LNCAP (cell line): ENCODE measurements around the gene PLXNB3.

Experiments used
- TF ChIP-seq, protein P1 (sequence below): fragments of 450-650 bp; IDR thresholded peaks from 2 replicates; pipeline ENCODE4 v1.5.1; 2017; ENCODE audit warnings: mild to moderate bottlenecking

PLXNB3 gene

DNA sequence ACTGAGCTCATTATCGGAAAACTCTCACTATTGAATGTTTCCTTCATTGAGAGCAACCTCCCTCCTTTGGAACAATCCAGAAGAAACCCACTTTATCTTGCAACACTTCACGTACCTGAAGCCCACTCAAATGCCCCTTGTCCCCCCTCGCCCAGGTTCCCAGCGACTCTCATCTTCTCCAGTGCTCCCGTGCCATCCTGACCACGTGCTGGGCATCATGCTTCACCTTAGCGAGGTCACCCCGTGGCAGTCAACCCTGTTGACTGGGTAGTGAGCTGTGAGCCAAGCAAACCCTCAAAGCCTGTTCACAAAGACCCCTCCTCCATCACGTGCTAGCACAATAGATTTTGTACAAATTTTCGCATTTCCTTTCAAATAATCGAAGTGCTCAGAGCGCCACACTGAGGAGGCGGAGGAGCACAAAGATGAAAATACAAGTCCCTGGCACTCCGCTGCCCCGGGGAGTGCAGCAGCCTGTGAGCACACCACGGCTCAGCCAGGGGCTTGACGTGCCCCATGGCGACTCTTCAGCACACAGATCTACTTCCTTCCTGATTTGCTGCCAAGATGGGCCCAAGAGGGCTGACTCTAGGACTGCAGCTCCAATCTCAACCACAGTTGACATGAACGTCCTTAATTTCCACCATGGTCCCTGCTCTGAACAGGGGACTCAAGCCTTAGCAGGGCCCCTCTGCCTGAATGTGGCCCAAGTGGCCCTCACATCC, 50.7 kb downstream of the PLXNB3 start:
- TF ChIP-seq, protein P1, sequence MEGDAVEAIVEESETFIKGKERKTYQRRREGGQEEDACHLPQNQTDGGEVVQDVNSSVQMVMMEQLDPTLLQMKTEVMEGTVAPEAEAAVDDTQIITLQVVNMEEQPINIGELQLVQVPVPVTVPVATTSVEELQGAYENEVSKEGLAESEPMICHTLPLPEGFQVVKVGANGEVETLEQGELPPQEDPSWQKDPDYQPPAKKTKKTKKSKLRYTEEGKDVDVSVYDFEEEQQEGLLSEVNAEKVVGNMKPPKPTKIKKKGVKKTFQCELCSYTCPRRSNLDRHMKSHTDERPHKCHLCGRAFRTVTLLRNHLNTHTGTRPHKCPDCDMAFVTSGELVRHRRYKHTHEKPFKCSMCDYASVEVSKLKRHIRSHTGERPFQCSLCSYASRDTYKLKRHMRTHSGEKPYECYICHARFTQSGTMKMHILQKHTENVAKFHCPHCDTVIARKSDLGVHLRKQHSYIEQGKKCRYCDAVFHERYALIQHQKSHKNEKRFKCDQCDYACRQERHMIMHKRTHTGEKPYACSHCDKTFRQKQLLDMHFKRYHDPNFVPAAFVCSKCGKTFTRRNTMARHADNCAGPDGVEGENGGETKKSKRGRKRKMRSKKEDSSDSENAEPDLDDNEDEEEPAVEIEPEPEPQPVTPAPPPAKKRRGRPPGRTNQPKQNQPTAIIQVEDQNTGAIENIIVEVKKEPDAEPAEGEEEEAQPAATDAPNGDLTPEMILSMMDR: no peak

DNA sequence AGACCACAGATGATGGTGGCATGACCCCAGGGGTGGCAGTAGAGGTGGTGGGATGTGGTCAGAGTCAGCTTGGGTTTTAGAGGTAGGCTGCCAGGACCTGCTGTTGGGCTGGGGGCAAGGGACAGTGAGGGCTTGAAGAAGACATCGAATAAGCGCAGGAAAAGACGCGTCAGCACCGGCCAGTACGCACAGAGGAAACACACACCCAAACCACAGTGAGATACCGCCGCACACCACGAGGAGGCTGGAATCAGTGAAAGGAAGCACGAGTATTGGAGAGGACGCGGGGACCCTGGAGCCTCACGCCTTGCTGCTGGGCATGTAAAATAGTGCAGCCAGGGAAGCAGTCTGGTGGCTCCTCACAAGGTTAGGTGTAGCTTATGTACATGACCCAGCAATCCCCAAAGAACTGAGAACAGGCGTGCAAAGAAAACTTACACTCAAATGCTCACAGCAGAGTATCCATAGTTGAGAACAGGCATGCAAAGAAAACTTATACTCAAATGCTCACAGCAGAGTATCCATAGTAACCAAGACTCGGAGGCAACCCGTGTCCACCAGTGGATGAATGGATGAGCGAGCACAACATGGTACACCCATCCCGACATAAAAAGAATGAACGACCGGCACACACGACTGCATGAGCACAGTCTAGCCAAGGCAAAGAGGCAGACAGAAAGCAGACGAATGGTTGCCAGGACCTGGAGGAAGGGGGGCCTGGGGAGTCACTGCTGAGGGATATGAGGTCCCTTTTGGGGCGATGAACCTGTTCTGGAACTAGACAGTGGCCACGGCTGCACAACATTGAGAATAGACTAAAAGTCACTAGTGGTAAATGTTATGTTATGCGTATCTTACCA, 53.0 kb downstream of the PLXNB3 start:
- TF ChIP-seq, protein P1: no peak

DNA sequence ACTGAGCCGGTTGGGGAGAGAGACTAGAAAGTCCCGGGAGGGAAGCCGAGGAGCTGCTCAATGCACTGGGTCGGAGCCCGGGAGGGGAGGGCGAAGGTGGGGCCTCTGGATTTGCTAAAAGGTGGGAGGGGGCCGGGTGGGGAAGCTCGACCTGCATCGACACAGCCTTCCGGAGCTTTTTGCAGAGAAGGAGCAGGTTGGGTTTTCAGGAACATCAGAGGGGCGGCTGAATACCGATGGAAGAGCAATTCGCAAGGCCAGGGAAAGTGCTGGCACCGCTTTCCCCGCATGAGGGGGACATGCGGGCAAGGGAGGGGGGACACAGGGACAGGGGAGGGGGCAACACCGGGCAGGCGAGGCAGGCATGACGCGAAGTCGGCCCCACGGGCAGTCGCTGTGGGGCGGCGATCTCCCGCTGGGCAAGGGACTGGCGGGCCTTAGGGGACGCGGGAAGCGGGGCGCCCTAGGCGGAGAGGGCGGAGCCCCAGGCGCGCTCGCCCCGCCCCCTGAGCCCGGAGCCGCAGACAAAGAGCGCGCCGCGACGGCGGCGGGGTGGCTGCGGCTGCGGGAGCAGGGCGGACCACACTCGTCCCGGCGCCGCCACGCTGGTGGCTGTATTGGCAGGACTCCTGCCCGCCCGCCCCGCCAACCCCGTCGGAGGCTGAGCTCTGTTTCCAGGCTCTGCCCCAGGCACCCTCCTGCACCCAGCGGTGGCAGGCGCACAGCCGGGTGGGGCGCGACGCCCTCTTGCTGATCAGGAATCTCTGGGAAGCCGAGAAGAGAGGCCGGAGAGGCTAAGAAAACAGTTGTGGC, 54.7 kb downstream of the PLXNB3 start:
- TF ChIP-seq, protein P1: no peak

DNA sequence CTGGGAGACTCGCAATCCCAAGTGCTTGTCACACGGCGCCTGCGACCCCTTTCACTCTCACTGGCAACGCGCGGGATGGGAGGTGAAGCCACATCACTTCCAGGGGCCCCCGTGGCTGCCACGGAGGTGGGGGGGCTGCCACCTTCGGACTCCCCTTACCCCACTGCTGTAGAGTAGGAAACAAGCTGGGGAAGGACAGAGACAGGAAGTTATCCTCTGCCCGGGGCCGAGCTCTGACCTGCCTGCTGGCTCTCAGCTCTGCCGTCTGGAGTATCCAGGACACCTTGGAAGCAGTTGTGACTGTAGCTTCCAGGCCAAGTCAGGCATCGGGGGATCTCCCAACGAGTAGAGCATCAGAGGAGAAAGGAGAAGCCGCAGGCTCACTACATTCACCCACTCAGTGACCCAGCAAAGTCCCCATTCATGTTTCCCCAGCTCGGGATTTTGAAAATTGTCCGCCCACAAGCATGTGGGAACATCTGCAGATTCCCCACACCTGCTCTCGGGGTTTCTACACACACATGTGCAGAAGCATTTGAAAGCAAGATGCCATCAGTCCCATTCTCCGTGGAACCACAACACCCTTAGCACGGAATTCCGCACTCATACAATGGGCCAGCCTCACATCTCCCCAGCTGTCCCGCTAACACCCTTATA, 55.5 kb downstream of the PLXNB3 start:
- TF ChIP-seq, protein P1: no peak

DNA sequence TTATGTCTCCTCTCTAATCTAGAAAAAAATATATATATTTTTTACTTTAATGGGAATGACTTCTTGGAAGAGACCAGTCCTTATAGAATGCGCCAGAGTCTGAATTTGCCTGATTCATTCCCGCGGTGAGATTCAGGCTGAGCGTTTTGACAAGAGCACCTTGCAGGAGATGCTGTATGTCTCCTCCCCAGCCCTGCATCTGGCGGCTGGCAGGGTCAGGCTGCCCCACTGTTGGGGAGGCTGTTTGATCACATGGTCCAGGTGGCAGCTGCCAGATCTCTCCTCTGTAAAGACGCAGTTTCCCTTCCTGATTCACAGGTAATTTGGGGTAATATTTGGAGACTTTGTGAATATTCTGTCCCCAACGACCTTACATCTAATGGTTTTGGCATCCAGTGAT, 56.6 kb downstream of the PLXNB3 start:
- TF ChIP-seq, protein P1: no peak

DNA sequence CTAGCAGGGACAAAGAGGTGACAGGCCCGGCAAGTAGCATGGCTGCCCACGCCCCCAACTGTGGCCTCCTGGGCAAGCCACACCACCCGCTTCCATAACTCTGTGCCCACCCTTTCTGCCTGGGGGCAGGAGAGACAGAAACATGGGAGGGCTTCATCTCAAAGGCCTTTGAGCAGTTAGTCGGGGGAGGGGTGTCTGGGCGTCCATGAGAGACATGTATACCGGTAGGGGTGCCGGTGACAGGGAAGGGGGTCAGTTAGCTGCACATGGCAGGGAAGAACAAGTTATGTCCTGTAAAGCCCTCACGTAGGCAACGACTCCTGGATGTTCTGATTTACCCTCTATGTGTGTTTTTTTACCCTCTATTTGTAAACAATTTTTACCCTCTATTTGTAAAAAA, 57.0 kb downstream of the PLXNB3 start:
- TF ChIP-seq, protein P1: no peak

DNA sequence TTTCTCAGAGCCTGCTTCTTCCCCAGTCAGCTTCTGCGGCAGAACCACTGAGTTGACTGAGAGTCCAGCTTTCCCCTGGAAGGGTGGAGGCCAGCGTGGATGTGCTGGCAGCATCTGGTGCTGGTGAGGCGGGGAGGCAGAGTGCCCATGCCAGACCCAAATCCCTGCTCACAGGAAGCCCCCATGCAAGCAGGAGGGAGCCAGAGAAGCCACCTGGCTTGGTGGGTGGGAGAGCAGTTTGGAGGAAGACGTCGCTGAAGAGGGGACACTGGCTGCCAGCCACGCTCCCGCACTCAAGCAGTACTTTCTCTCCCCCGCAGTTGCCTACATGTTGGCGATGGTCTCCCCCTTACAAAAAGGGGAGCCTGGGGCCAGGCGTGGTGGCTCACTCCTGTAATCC, 60.3 kb downstream of the PLXNB3 start:
- TF ChIP-seq, protein P1: no peak
